Uterus (tissue), 4 donors: ENCODE results near the gene ADAMTSL1. TPM values are rescaled to one million over a fixed set of nuclear protein-coding genes. Genes with fewer than 3 reads are reported as not detected.

ENCODE experiments used
- DNase-seq, 2 donors: peaks; one replicate each; pipeline ENCODE4 v3.0.0-alpha.2; 2019 to 2020
- H3K27ac ChIP-seq, 2 donors: fragments of 200-600 bp; sonication (generic); 1 replicate in 1 of 2; 2 replicates in 1 of 2; pipeline ENCODE4 v1.5.1; 2016 to 2018
- H3K27me3 ChIP-seq, 2 donors: fragments of 200-600 bp; sonication (generic); one replicate each; pipeline ENCODE4 v1.5.1; 2018 to 2019; ENCODE audit warnings: control low read depth in 1 of 2
- H3K36me3 ChIP-seq, 2 donors: fragments of 200-600 bp; sonication (generic); one replicate each; pipeline ENCODE4 v1.5.1; 2019; ENCODE audit warnings: control low read depth in 1 of 2
- H3K4me1 ChIP-seq, 2 donors: fragments of 200-600 bp; sonication (generic); one replicate each; pipeline ENCODE4 v1.5.1; 2018 to 2019; ENCODE audit warnings: control low read depth in 1 of 2
- H3K4me3 ChIP-seq, 2 donors: fragments of 200-600 bp; sonication (generic); 1 replicate in 1 of 2; 2 replicates in 1 of 2; pipeline ENCODE4 v1.5.1; 2018 to 2019; ENCODE audit warnings: mild to moderate bottlenecking in 1 of 2
- H3K9me3 ChIP-seq, 2 donors: fragments of 200-600 bp; sonication (generic); one replicate each; pipeline ENCODE4 v1.5.1; 2019; ENCODE audit warnings: control low read depth in 1 of 2
- POLR2A ChIP-seq, 2 donors: fragments of 450-650 bp; IDR thresholded peaks; one replicate each; pipeline ENCODE4 v1.6.1; 2016; ENCODE audit warnings: antibody characterized with exemption in 2 of 2, mild to moderate bottlenecking in 1 of 2, moderate library complexity in 1 of 2
- intact Hi-C: fragments of 100-400 bp; cut with DNase I; formaldehyde crosslinking; loops from one replicate; pipeline ENCODE4 v1.15.1; 2023; ENCODE audit warnings: low total_unique reads
- total RNA-seq, 4 donors: library from RNA; depleted of rRNA in 3 of 4; stranded (reverse); fragments of >200 nt in 3 of 4; gene quantifications; one replicate each; pipeline versions ENCODE4 v1.1.0 to v1.2.4, GENCODE V29; 2014 to 2023
- TF ChIP-seq, protein P1 (sequence below), 4 experiments: fragments of 200-600 bp in 2 of 4; fragments of 450-650 bp in 2 of 4; sonication (generic) in 2 of 4; IDR thresholded peaks; one replicate each; pipeline ENCODE4 v1.5.1; 2016 to 2019; ENCODE audit warnings: antibody characterized with exemption in 4 of 4, mild to moderate bottlenecking in 2 of 4, moderate library complexity in 1 of 4
- donor health status: DM: yes; HTN: yes; CAD: no.

Gene ADAMTSL1
- total RNA-seq, 4 donors from 2014 or later = 30.0 to 186 (median 138) TPM

DNA sequence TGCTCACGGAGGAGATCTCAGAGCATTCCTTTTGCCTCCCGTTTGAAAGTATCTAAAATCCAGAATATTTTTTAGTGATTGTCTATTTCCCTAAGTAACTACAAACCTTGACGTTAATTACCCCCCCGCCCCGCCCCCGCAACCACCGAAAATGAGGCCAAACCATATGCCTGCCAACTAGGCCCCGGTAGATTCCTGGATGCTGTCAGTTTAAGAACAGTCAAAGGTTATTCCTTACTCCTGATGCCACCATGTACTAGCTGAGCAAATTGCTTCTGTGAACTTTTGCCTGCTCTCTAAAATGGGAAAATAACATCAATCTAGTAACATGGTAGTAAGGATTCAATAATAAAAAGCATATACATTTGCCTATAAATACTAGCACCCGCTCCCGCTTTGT is 314.3 kb downstream of the ADAMTSL1 start:
- TF ChIP-seq, protein P1, sequence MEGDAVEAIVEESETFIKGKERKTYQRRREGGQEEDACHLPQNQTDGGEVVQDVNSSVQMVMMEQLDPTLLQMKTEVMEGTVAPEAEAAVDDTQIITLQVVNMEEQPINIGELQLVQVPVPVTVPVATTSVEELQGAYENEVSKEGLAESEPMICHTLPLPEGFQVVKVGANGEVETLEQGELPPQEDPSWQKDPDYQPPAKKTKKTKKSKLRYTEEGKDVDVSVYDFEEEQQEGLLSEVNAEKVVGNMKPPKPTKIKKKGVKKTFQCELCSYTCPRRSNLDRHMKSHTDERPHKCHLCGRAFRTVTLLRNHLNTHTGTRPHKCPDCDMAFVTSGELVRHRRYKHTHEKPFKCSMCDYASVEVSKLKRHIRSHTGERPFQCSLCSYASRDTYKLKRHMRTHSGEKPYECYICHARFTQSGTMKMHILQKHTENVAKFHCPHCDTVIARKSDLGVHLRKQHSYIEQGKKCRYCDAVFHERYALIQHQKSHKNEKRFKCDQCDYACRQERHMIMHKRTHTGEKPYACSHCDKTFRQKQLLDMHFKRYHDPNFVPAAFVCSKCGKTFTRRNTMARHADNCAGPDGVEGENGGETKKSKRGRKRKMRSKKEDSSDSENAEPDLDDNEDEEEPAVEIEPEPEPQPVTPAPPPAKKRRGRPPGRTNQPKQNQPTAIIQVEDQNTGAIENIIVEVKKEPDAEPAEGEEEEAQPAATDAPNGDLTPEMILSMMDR (IDR thresholded peaks at IDR 0.05) = no peak
- TF ChIP-seq POLR2A (IDR thresholded peaks at IDR 0.05) = no peak
- H3K27ac ChIP-seq = peak overlapping the region; percentile 66 to 84
- H3K4me3 ChIP-seq = no peak overlapping the region
- peaks cover 5% of the 10 kb centered on the region in 2 donors for H3K4me1 ChIP-seq
- DNase-seq = peak in 1 of 2 donors; percentile 32
- intact Hi-C loops = no loop called here
- no peaks in the 10 kb centered on the region for H3K27me3 ChIP-seq
- no peaks in the 10 kb centered on the region for H3K36me3 ChIP-seq
- H3K9me3 ChIP-seq = no peaks in the 10 kb centered on the region

DNA sequence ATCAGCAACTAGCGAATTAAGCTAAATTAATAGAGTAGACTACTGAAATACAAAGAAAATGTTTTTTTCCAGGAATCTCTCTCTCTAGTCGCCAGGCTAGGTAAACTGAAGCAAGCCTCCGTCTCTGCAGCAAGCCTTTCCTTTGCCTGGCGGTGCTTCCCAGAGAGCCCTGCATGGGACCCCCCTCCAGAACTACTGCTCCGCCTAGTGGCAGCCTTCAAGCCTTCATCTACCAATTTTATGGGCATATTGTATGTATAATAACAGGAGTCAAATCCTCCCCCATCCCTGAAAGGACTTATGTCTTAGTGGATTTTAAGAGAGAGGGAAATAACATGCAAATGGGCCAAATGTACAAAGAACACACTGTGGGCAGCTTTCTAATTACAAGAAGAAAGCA is 317.1 kb downstream of the ADAMTSL1 start:
- DNase-seq = no peak
- Histone ChIP-seq H3K9me3 (no peaks in the 10 kb centered on the region), H3K27ac (no peak overlapping the region), H3K27me3 (no peaks in the 10 kb centered on the region), H3K4me1 (peaks cover 5% of the 10 kb centered on the region in 2 donors), H3K36me3 (no peaks in the 10 kb centered on the region), H3K4me3 (no peak overlapping the region)
- TF ChIP-seq, protein P1 (IDR thresholded peaks at IDR 0.05) = no peak
- no peak for TF ChIP-seq POLR2A (IDR thresholded peaks at IDR 0.05)
- intact Hi-C loops = no loop called here

DNA sequence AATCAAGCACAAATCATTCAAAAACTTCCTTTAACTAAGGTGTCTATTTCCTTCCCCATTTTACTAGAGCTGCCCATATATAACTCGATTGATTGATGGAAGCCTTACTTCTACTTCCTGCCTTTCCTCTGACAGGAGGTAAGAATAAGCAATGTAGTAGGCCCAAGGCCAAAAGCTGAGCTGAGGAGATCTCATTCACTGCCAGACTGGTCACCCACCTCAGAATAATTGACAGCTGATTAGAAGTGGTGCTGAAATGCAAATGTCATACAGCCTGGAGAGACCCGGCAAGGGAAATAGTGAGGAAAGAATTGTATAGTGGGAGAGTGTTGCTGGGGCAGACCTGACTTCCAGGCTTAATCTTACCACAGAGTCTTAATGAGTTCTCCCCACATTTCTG is 319.2 kb downstream of the ADAMTSL1 start:
- Histone ChIP-seq H3K36me3 (no peaks in the 10 kb centered on the region), H3K9me3 (no peaks in the 10 kb centered on the region), H3K27ac (no peak overlapping the region), H3K4me1 (peaks cover 0 to 3% of the 10 kb centered on the region in 2 donors), H3K27me3 (no peaks in the 10 kb centered on the region), H3K4me3 (no peak overlapping the region)
- intact Hi-C loops = no loop called here
- DNase-seq = no peak
- TF ChIP-seq POLR2A (IDR thresholded peaks at IDR 0.05) = no peak
- TF ChIP-seq, protein P1 (IDR thresholded peaks at IDR 0.05) = no peak

DNA sequence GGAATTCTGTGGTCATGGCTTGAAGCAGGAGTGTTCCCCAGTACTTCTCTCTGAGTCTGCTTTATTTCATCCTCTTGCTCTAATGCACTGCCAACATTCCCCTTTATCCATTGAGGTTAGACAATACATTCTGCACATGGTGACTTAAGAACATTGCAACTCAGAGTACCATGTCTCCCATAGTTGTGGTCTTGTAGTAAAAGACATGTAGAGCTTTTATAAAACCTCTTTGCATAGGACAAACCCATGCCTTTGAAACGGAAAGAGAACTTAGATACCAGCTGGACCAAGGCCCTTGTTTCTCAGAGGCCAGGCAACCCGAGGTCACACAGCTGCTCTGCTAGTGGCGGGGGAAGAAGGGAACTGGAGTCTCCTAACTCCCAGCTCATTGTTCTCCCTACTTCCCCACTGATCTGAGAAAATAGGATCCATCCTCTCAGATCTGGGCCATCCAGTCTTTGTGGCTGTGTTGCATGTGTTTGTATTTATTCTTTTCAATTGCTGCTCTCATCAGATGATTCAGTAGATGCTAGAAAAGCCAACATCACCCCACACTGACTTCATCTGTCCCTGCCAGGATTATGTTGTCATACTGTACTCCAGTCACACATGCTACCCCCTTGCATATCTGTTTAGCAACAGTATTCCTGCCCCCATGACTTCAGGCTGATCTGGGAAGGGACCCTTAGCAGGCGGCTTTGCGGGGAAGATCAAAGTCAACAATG is 322.2 kb downstream of the ADAMTSL1 start:
- TF ChIP-seq, protein P1 (IDR thresholded peaks at IDR 0.05) = no peak
- TF ChIP-seq POLR2A (IDR thresholded peaks at IDR 0.05) = no peak
- Histone ChIP-seq H3K36me3 (no peaks in the 10 kb centered on the region), H3K9me3 (no peaks in the 10 kb centered on the region), H3K27me3 (no peaks in the 10 kb centered on the region), H3K27ac (no peak overlapping the region), H3K4me3 (no peak overlapping the region), H3K4me1 (no peaks in the 10 kb centered on the region)
- intact Hi-C loops = no loop called here
- DNase-seq = no peak

DNA sequence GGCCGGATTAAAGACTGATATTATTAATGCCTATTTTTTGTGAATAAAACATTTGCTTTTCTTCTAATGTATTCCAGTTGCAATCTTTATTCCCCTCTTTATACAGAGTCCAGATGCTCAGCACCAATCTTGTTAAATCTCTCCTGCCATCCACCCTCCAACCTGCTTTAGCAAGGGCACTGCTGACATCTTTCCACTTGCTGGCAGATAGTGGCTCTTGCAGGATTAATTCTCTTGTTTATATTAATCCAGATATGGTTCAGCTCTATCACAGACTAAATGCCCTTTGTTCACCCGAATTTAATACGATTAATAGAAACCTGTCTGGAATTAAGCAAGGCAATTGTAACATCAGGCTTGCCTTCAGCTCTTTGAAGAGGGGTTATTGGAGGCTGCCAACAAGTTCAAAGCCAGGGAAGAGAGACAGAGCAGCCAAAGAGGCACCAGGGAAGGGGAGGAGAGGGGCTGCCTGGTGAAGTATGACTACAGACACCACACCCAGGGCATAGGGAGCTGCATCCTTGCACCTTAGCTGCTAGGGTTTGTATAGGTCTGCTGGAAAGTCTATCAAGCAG is 322.8 kb downstream of the ADAMTSL1 start:
- TF ChIP-seq POLR2A (IDR thresholded peaks at IDR 0.05) = no peak
- TF ChIP-seq, protein P1 (IDR thresholded peaks at IDR 0.05) = no peak
- Histone ChIP-seq H3K27me3 (no peaks in the 10 kb centered on the region), H3K4me3 (no peak overlapping the region), H3K36me3 (no peaks in the 10 kb centered on the region), H3K4me1 (no peaks in the 10 kb centered on the region), H3K9me3 (no peaks in the 10 kb centered on the region), H3K27ac (no peak overlapping the region)
- DNase-seq = no peak
- intact Hi-C loops = no loop called here
